ELR (cell line): ENCODE data around the gene STK40.

Experiments used
- DNase-seq: peaks from one replicate; pipeline ENCODE4 v3.0.0-alpha.2; 2015; ENCODE audit warnings: low read depth

STK40 gene

GRCh38 chr1:36343651-36344394 lies 41.9 kb downstream of the STK40 start:
- DNase-seq: no peak

GRCh38 chr1:36342426-36343185 lies 43.1 kb downstream of the STK40 start:
- DNase-seq: peak; percentile 92

- DNase-seq: no peak
Measured at GRCh38 chr1:36341626-36342320, 44.0 kb downstream of the STK40 start.

- no peak for DNase-seq
Measured at GRCh38 chr1:36339615-36340014, 46.1 kb downstream of the STK40 start.

GRCh38 chr1:36339215-36339614 lies 46.5 kb downstream of the STK40 start:
- no peak for DNase-seq

GRCh38 chr1:36337830-36338229 lies 47.9 kb downstream of the STK40 start:
- DNase-seq: no peak

GRCh38 chr1:36330940-36331339 lies 54.8 kb downstream of the STK40 start:
- no peak for DNase-seq

- DNase-seq: no peak
Measured at GRCh38 chr1:36329817-36330216, 55.9 kb downstream of the STK40 start.

- DNase-seq: no peak
Measured at GRCh38 chr1:36328713-36329112, 57.0 kb downstream of the STK40 start.

GRCh38 chr1:36328088-36328480 lies 57.6 kb downstream of the STK40 start:
- no peak for DNase-seq

- DNase-seq: peak; percentile 73
Measured at GRCh38 chr1:36327421-36328087, 58.2 kb downstream of the STK40 start.

GRCh38 chr1:36326499-36326898 lies 59.2 kb downstream of the STK40 start:
- no peak for DNase-seq

GRCh38 chr1:36324353-36324703 lies 61.4 kb downstream of the STK40 start:
- DNase-seq: no peak

- DNase-seq: peak; percentile 85
Measured at GRCh38 chr1:36323636-36324352, 61.9 kb downstream of the STK40 start, which contains the start of gene EVA1B. EVA1B (minus strand) TSS chr1:36323645; CDS start chr1:36323037, 608 bp downstream.

GRCh38 chr1:36322786-36323635 lies 62.7 kb downstream of the STK40 start:
- DNase-seq: peak; percentile 81

- DNase-seq: peak; percentile 61
Measured at GRCh38 chr1:36322041-36322785, 63.5 kb downstream of the STK40 start.

- DNase-seq: peak; percentile 73
Measured at GRCh38 chr1:36321119-36321951, 64.4 kb downstream of the STK40 start.

GRCh38 chr1:36320767-36321118 lies 65.0 kb downstream of the STK40 start:
- DNase-seq: no peak

GRCh38 chr1:36320291-36320761 lies 65.4 kb downstream of the STK40 start:
- no peak for DNase-seq
